ENCODE measurements around the gene CD36.

Gene CD36

GRCh38 chr7:80637911-80638765, at the start of gene CD36:
Gene CD36 (plus strand): TSS chr7:80638642. CDS start chr7:80646741, 8,099 bp downstream.
- peak; percentile 92 to 93 for DNase-seq

GRCh38 chr7:80589631-80590030, 48.8 kb upstream of the CD36 start:
- DNase-seq = no peak

- DNase-seq = peak in 1 of 2 donors; percentile 22
Measured at GRCh38 chr7:80591654-80592053, 46.8 kb upstream of the CD36 start.

GRCh38 chr7:80593869-80594586, 44.4 kb upstream of the CD36 start:
- DNase-seq = no peak

GRCh38 chr7:80596933-80597517, 41.4 kb upstream of the CD36 start:
- no peak for DNase-seq

GRCh38 chr7:80597875-80598274, 40.6 kb upstream of the CD36 start:
- DNase-seq = no peak

GRCh38 chr7:80600046-80600445, 38.4 kb upstream of the CD36 start:
- no peak for DNase-seq

GRCh38 chr7:80601999-80602398, 36.4 kb upstream of the CD36 start:
- no peak for DNase-seq

- no peak for DNase-seq
Measured at GRCh38 chr7:80603940-80604339, 34.5 kb upstream of the CD36 start.

GRCh38 chr7:80604436-80604835, 34.0 kb upstream of the CD36 start:
- no peak for DNase-seq

GRCh38 chr7:80607136-80607535, 31.3 kb upstream of the CD36 start:
- DNase-seq = no peak

- DNase-seq = no peak
Measured at GRCh38 chr7:80608336-80608735, 30.1 kb upstream of the CD36 start.

- DNase-seq = no peak
Measured at GRCh38 chr7:80609751-80610150, 28.7 kb upstream of the CD36 start.

- no peak for DNase-seq
Measured at GRCh38 chr7:80611353-80611752, 27.1 kb upstream of the CD36 start.

GRCh38 chr7:80611779-80612178, 26.7 kb upstream of the CD36 start:
- no peak for DNase-seq

- DNase-seq = peak in 1 of 2 donors; percentile 15
Measured at GRCh38 chr7:80612880-80613279, 25.6 kb upstream of the CD36 start.

GRCh38 chr7:80613519-80613918, 24.9 kb upstream of the CD36 start:
- no peak for DNase-seq

GRCh38 chr7:80614851-80615271, 23.6 kb upstream of the CD36 start:
- DNase-seq = peak; percentile 20 to 38

GRCh38 chr7:80618096-80618495, 20.3 kb upstream of the CD36 start:
- peak; percentile 53 to 70 for DNase-seq

- peak in 1 of 2 donors; percentile 40 for DNase-seq
Measured at GRCh38 chr7:80619741-80620140, 18.7 kb upstream of the CD36 start.

GRCh38 chr7:80622541-80622940, 15.9 kb upstream of the CD36 start:
- DNase-seq = no peak

- no peak for DNase-seq
Measured at GRCh38 chr7:80623503-80624252, 14.8 kb upstream of the CD36 start.

GRCh38 chr7:80624763-80625162, 13.7 kb upstream of the CD36 start:
- no peak for DNase-seq

Measured in inflammatory macrophage treated with lipopolysaccharide for 1 hour (primary cell).